Measurements from ENCODE around the gene AVEN. TPM values are rescaled to one million over a fixed set of nuclear protein-coding genes. Genes with fewer than 3 reads are reported as not detected.

Gene AVEN
- total and polyA plus RNA-seq, 2 donors (not counting 3 experiments of a cell fraction or from before 2014, with no cell fraction given): 7.7 to 23.3 TPM

GRCh38 chr15:33985287-33985686 is 53.7 kb downstream of the AVEN start:
- Histone ChIP-seq H2AFZ (ENCODE audit: low read depth, low read length) (no peak overlapping the region), H3K36me3 (ENCODE audit: control insufficient read depth in 2 of 2, extremely low read depth in 1 of 2, insufficient read depth in 2 of 2, low read length in 2 of 2) (no peaks in the 10 kb centered on the region), H3K79me2 (ENCODE audit: control insufficient read depth, insufficient read depth, low read length) (peaks cover 3% of the 10 kb centered on the region), H3K9me3 (replicated peaks; ENCODE audit: control insufficient read depth, insufficient read depth, low read length) (no peaks in the 10 kb centered on the region), H3K27ac (ENCODE audit: insufficient read depth, low read depth, low read length) (no peak overlapping the region), H3K27me3 (ENCODE audit: control insufficient read depth in 2 of 2, insufficient read depth in 2 of 2, low read length in 2 of 2) (no peaks in the 10 kb centered on the region), H3K4me1 (ENCODE audit: control insufficient read depth, extremely low read depth, insufficient read depth, low read length) (peaks cover 7% of the 10 kb centered on the region), H3K4me2 (ENCODE audit: insufficient read depth, low read length) (no peak overlapping the region), H3K9me1 (replicated peaks; ENCODE audit: control insufficient read depth, extremely low read depth, insufficient read depth, low read length) (no peaks in the 10 kb centered on the region), H4K20me1 (replicated peaks; ENCODE audit: control insufficient read depth, extremely low read depth, insufficient read depth, low read length) (no peaks in the 10 kb centered on the region), H3K4me3 (replicated peaks in 1 of 3; ENCODE audit: insufficient read depth in 1 of 3, low read depth in 1 of 3, low read length in 3 of 3) (no peak overlapping the region), H3K9ac (replicated peaks; ENCODE audit: extremely low read depth, insufficient read depth, low read length) (no peak overlapping the region)
- DNase-seq (ENCODE audit: low read depth, low spot score) (no peak), FAIRE-seq (no peak)
- dilution Hi-C loops (cut with MboI; ENCODE audit: extremely low pct_ligation_motif_present, low sequenced_read_pairs) (no loop called here), intact Hi-C loops (cut with micrococcal nuclease) (no loop called here)
- POLR2A ChIA-PET: no interaction called here
- no TSS peak for BruUV-seq (replicated peaks)
- CTCF ChIA-PET: interaction anchor here (0.5 to 1.4 kb wide), 2 partner anchors 290 to 693 kb away, joined by 3 to 4 read pairs; no protein-coding TSS in a partner anchor
- no peak for TF ChIP-seq CTCF (IDR thresholded peaks at IDR 0.05; ENCODE audit: extremely low read depth in 1 of 2, insufficient read depth in 1 of 2, low read depth in 1 of 2, low read length in 2 of 2)
- no peak for TF ChIP-seq MAX (IDR thresholded peaks at IDR 0.05; ENCODE audit: insufficient read depth, insufficient read length)
- TF ChIP-seq GATA2 (IDR thresholded peaks at IDR 0.05; ENCODE audit: insufficient read depth, insufficient read length, low read depth, low read length): no peak
- no peak for TF ChIP-seq POLR2AphosphoS5 (IDR thresholded peaks at IDR 0.05; ENCODE audit: insufficient read depth, low read depth, low read length)

GRCh38 chr15:33982516-33982915 is 56.5 kb downstream of the AVEN start:
- Histone ChIP-seq H3K9me3 (replicated peaks; ENCODE audit: control insufficient read depth, insufficient read depth, low read length) (no peaks in the 10 kb centered on the region), H3K79me2 (ENCODE audit: control insufficient read depth, insufficient read depth, low read length) (no peaks in the 10 kb centered on the region), H3K9me1 (replicated peaks; ENCODE audit: control insufficient read depth, extremely low read depth, insufficient read depth, low read length) (no peaks in the 10 kb centered on the region), H3K4me3 (replicated peaks in 1 of 3; ENCODE audit: insufficient read depth in 1 of 3, low read depth in 1 of 3, low read length in 3 of 3) (no peak overlapping the region), H3K4me2 (ENCODE audit: insufficient read depth, low read length) (no peak overlapping the region), H3K36me3 (ENCODE audit: control insufficient read depth in 2 of 2, extremely low read depth in 1 of 2, insufficient read depth in 2 of 2, low read length in 2 of 2) (no peaks in the 10 kb centered on the region), H3K27ac (ENCODE audit: insufficient read depth, low read depth, low read length) (no peak overlapping the region), H3K9ac (replicated peaks; ENCODE audit: extremely low read depth, insufficient read depth, low read length) (no peak overlapping the region), H3K4me1 (ENCODE audit: control insufficient read depth, extremely low read depth, insufficient read depth, low read length) (no peaks in the 10 kb centered on the region), H2AFZ (ENCODE audit: low read depth, low read length) (no peak overlapping the region), H4K20me1 (replicated peaks; ENCODE audit: control insufficient read depth, extremely low read depth, insufficient read depth, low read length) (no peaks in the 10 kb centered on the region), H3K27me3 (ENCODE audit: control insufficient read depth in 2 of 2, insufficient read depth in 2 of 2, low read length in 2 of 2) (no peaks in the 10 kb centered on the region)
- no TSS peak for BruUV-seq (replicated peaks)
- dilution Hi-C loops (cut with MboI; ENCODE audit: extremely low pct_ligation_motif_present, low sequenced_read_pairs): no loop called here
- POLR2A ChIA-PET: no interaction called here
- DNase-seq (ENCODE audit: low read depth, low spot score): no peak
- intact Hi-C loops (cut with micrococcal nuclease): no loop called here
- FAIRE-seq: no peak
- no peak for TF ChIP-seq POLR2AphosphoS5 (IDR thresholded peaks at IDR 0.05; ENCODE audit: insufficient read depth, low read depth, low read length)
- CTCF ChIA-PET: no interaction called here

All from endothelial cell of umbilical vein (primary cell).